KMS-11 (cell line): Measurements from ENCODE around the gene KIF26B.

Experiments
- H2AFZ ChIP-seq: fragments of 200-600 bp; sonication (generic); 2 replicates; pipeline ENCODE4 v1.6.1; 2016; ENCODE audit warnings: antibody characterized with exemption, mixed run types, low read depth
- H3K27ac ChIP-seq: fragments of 200-600 bp; sonication (generic); 2 replicates; pipeline ENCODE4 v1.6.1; 2016; ENCODE audit warnings: mild to moderate bottlenecking, mixed run types
- H3K27me3 ChIP-seq: fragments of 200-600 bp; sonication (generic); 2 replicates; pipeline ENCODE4 v1.6.1; 2017; ENCODE audit warnings: mild to moderate bottlenecking, low read depth, mixed run types, moderate library complexity; ENCODE audit not compliant: insufficient read depth
- H3K36me3 ChIP-seq: fragments of 200-600 bp; sonication (generic); 2 replicates; pipeline ENCODE4 v1.6.1; 2017; ENCODE audit warnings: mild to moderate bottlenecking, mixed run types; ENCODE audit not compliant: insufficient read depth
- H3K4me1 ChIP-seq: fragments of 200-600 bp; sonication (generic); 2 replicates; pipeline ENCODE4 v1.6.1; 2016; ENCODE audit warnings: mild to moderate bottlenecking, low read depth, mixed run types; ENCODE audit not compliant: poor library complexity, severe bottlenecking
- H3K4me2 ChIP-seq: fragments of 200-600 bp; sonication (generic); 2 replicates; pipeline ENCODE4 v1.7.0; 2016; ENCODE audit warnings: mild to moderate bottlenecking, mixed run types
- H3K4me3 ChIP-seq: fragments of 200-600 bp; sonication (generic); IDR thresholded peaks from 2 replicates; pipeline ENCODE4 v1.6.1; 2017; ENCODE audit warnings: low read depth, low read length, mixed read lengths; ENCODE audit not compliant: insufficient read depth
- H3K79me2 ChIP-seq: fragments of 200-600 bp; sonication (generic); 2 replicates; pipeline ENCODE4 v1.6.1; 2016; ENCODE audit warnings: low read depth, mixed run types; ENCODE audit not compliant: insufficient read depth
- H3K9ac ChIP-seq: fragments of 200-600 bp; sonication (generic); 2 replicates; pipeline ENCODE4 v1.6.1; 2016; ENCODE audit warnings: mild to moderate bottlenecking, mixed run types
- H4K20me1 ChIP-seq: fragments of 200-600 bp; sonication (generic); 2 replicates; pipeline ENCODE4 v1.6.1; 2016; ENCODE audit warnings: mild to moderate bottlenecking, mixed run types; ENCODE audit not compliant: insufficient read depth
- CTCF ChIP-seq: fragments of 200-600 bp; sonication (generic); conservative IDR thresholded peaks from 2 replicates; pipeline ENCODE4 v1.6.1; 2017; ENCODE audit warnings: low read depth, mild to moderate bottlenecking, antibody characterized with exemption, low read length, moderate library complexity, mixed read lengths

KIF26B gene

GRCh38 chr1:245444945-245445344, 290.2 kb downstream of the KIF26B start:
- no peak for TF ChIP-seq CTCF

DNA sequence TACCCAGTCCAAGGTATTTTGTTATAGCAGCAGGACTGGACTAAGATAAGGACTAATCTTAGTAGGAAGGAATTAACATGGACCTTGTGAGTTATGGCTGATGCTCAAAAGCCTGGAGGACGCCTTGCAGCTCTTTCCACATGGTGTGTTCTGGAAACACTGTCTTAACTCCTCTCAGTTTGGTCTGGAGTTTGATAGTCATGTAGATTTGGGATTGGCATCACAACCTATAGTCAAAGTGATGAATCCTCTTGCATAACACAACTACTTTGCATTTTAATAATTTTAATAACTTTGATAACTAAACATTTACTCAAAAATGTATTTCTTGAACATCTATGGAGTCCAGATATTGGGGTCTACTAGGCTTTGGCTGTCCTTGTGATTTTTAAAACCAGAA, 293.7 kb downstream of the KIF26B start:
- Histone ChIP-seq H3K79me2 (no peaks in the 10 kb centered on the region), H4K20me1 (no peaks in the 10 kb centered on the region), H3K4me3 (no peak overlapping the region), H2AFZ (no peak overlapping the region), H3K4me1 (no peaks in the 10 kb centered on the region), H3K9ac (no peak overlapping the region), H3K27ac (no peak overlapping the region), H3K27me3 (no peaks in the 10 kb centered on the region), H3K4me2 (no peak overlapping the region), H3K36me3 (no peaks in the 10 kb centered on the region)
- no peak for TF ChIP-seq CTCF

More at GRCh38 chr1:245444945-245445344, 290.2 kb downstream of the KIF26B start:
- Histone ChIP-seq H4K20me1 (no peaks in the 10 kb centered on the region), H2AFZ (no peak overlapping the region), H3K27me3 (no peaks in the 10 kb centered on the region), H3K36me3 (no peaks in the 10 kb centered on the region), H3K4me3 (no peak overlapping the region), H3K9ac (no peak overlapping the region), H3K4me1 (no peaks in the 10 kb centered on the region), H3K4me2 (no peak overlapping the region), H3K27ac (no peak overlapping the region), H3K79me2 (no peaks in the 10 kb centered on the region)

DNA sequence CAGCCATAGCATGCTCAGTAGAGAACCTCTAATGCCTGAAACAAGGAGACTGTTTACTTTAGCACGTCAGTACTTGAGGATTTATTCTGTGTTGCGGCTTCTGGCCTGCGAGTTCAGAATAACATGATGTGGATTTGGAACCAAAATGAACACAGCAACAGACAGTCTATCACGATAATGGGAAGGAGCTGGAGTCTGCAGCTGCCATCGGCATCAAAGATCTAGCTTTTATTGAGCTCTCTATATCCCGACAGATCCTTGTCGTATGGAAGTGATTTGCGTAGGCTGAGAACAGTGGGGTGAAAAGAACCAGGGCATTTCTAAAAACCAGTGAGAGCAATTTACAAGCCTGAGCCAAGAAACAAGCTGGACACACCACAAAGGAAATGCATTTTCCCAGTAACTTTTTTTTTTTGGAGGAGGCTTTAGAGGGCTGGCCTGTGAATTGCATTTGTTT, 294.2 kb downstream of the KIF26B start:
- Histone ChIP-seq H3K36me3 (no peaks in the 10 kb centered on the region), H3K4me2 (no peak overlapping the region), H3K4me1 (no peaks in the 10 kb centered on the region), H3K4me3 (no peak overlapping the region), H3K27ac (no peak overlapping the region), H3K27me3 (no peaks in the 10 kb centered on the region), H3K9ac (no peak overlapping the region), H4K20me1 (no peaks in the 10 kb centered on the region), H3K79me2 (no peaks in the 10 kb centered on the region), H2AFZ (no peak overlapping the region)
- no peak for TF ChIP-seq CTCF

GRCh38 chr1:245453541-245453940, 298.8 kb downstream of the KIF26B start:
- no peak overlapping the region for H3K27ac ChIP-seq
- no peak overlapping the region for H2AFZ ChIP-seq
- H3K9ac ChIP-seq = no peak overlapping the region
- H3K27me3 ChIP-seq = no peaks in the 10 kb centered on the region
- no peaks in the 10 kb centered on the region for H3K36me3 ChIP-seq
- no peaks in the 10 kb centered on the region for H3K79me2 ChIP-seq
- TF ChIP-seq CTCF = no peak
- no peak overlapping the region for H3K4me3 ChIP-seq
- H4K20me1 ChIP-seq = no peaks in the 10 kb centered on the region
- no peak overlapping the region for H3K4me2 ChIP-seq
- H3K4me1 ChIP-seq = no peaks in the 10 kb centered on the region
